Measurements from ENCODE around the gene MBTPS2.

The MBTPS2 gene

GRCh38 chrX:21839334-21840192 is at the start of gene MBTPS2:
TSS of gene MBTPS2 (plus strand) at chrX:21839617. CDS start at chrX:21839735, 118 bp downstream.
- H3K36me3 ChIP-seq (ENCODE audit: control insufficient read depth in 2 of 2, insufficient read depth in 1 of 2, low read length in 2 of 2): peaks cover 10 to 13% of the 10 kb centered on the region in 2 experiments; a peak in 2 of 3 replicates
- POLR2A ChIA-PET: interaction anchor here (0.6 to 1.4 kb wide), 4 partner anchors 21 to 93 kb away, joined by 3 read pairs; no protein-coding TSS in a partner anchor
- no peaks in the 10 kb centered on the region for H3K4me1 ChIP-seq (ENCODE audit: control insufficient read depth, insufficient read depth, low read length)
- peak within 1 kb of the TSS; percentile 84 for H3K4me3 ChIP-seq (ENCODE audit: low read depth, low read length)
- H3K27ac ChIP-seq (ENCODE audit: extremely low read depth, low read depth, low read length): peak within 1 kb of the TSS; percentile 71
- CTCF ChIA-PET: interaction anchor here (0.6 to 1.2 kb wide), 8 partner anchors 81 to 1311 kb away, joined by 3 to 4 read pairs (median 3); partner anchors contain the start of gene SMPX
- H3K9me3 ChIP-seq (ENCODE audit: control insufficient read depth, insufficient read depth, low read depth, low read length): no peaks in the 10 kb centered on the region
- TF ChIP-seq ZNF16 (tag by site-specific recombination; IDR thresholded peaks at IDR 0.05; ENCODE audit: low read depth) (no peak), ZNF777 (tag by site-specific recombination; IDR thresholded peaks at IDR 0.05; ENCODE audit: borderline replicate concordance) (peak; percentile 99), FEZF1 (tag by site-specific recombination; IDR thresholded peaks at IDR 0.05) (no peak), ZNF600 (tag by site-specific recombination; IDR thresholded peaks at IDR 0.05) (peak; percentile 73), HOXD13 (CRISPR knock-in tag; IDR thresholded peaks at IDR 0.05; ENCODE audit: borderline replicate concordance) (peak; percentile 71; the same call in 1 of the 2 replicates), KLF1 (tag by site-specific recombination; IDR thresholded peaks at IDR 0.05) (peak; percentile 22; the same call in 1 of the 2 replicates), ZNF350 (tag by site-specific recombination; IDR thresholded peaks at IDR 0.05) (no peak), OVOL3 (tag by site-specific recombination; IDR thresholded peaks at IDR 0.05) (peak; percentile 65; the same call in 1 of the 2 replicates), ZNF629 (tag by site-specific recombination; IDR thresholded peaks at IDR 0.05) (peak; percentile 70), ZNF791 (tag by site-specific recombination; IDR thresholded peaks at IDR 0.05) (no peak), ZBTB44 (tag by site-specific recombination; IDR thresholded peaks at IDR 0.05) (peak; percentile 41; the same call in 1 of the 2 replicates), KLF7 (tag by site-specific recombination; IDR thresholded peaks at IDR 0.05; ENCODE audit: borderline replicate concordance) (peak; percentile 45; the same call in 1 of the 2 replicates), KLF10 (tag by site-specific recombination; IDR thresholded peaks at IDR 0.05) (peak; percentile 44; the same call in 1 of the 2 replicates), ZNF768 (tag by site-specific recombination; IDR thresholded peaks at IDR 0.05) (no peak), ZBTB20 (tag by site-specific recombination; IDR thresholded peaks at IDR 0.05) (peak; percentile 66; the same call in 1 of the 2 replicates), REPIN1 (tag by site-specific recombination; IDR thresholded peaks at IDR 0.05; ENCODE audit: low read depth) (no peak; the same call in 1 of the 2 replicates), YY2 (tag by site-specific recombination; IDR thresholded peaks at IDR 0.05) (peak; percentile 87), ZNF138 (tag by site-specific recombination; IDR thresholded peaks at IDR 0.05; ENCODE audit: borderline replicate concordance) (no peak), ZNF623 (tag by site-specific recombination; IDR thresholded peaks at IDR 0.05) (peak; percentile 38; the same call in 1 of the 2 replicates), SP3 (tag by site-specific recombination; IDR thresholded peaks at IDR 0.05) (peak; percentile 54), ZNF18 (tag by site-specific recombination; IDR thresholded peaks at IDR 0.05) (no peak), GFI1B (tag by site-specific recombination; IDR thresholded peaks at IDR 0.05) (no peak), ZEB2 (tag by site-specific recombination; IDR thresholded peaks at IDR 0.05) (peak; percentile 74), ZFHX2 (tag by site-specific recombination; conservative IDR thresholded peaks at IDR 0.05) (0 out of 2 replicates have a peak, but pooled peaks have one; percentile 12), ZNF660 (tag by site-specific recombination; IDR thresholded peaks at IDR 0.05) (peak; percentile 97), PRDM10 (tag by site-specific recombination; IDR thresholded peaks at IDR 0.05) (peak; percentile 49; the same call in 1 of the 2 replicates), ZNF785 (tag by site-specific recombination; IDR thresholded peaks at IDR 0.05) (0 out of 2 replicates have a peak, but pooled peaks have one; percentile 57), ZNF530 (tag by site-specific recombination; IDR thresholded peaks at IDR 0.05; ENCODE audit: low read depth) (no peak), ZNF239 (tag by site-specific recombination; IDR thresholded peaks at IDR 0.05) (0 out of 2 replicates have a peak, but pooled peaks have one; percentile 57), HOXA7 (CRISPR knock-in tag; IDR thresholded peaks at IDR 0.05; ENCODE audit: borderline replicate concordance) (0 out of 2 replicates have a peak, but pooled peaks have one; percentile 59)
